GM12872 (cell line): Measurements from ENCODE around the gene PLEKHA1.

ENCODE experiments used
- CTCF ChIP-seq: IDR thresholded peaks from 3 replicates; pipeline ENCODE4 v1.5.1; 2011; ENCODE audit warnings: low read depth, mild to moderate bottlenecking, low read length, moderate library complexity; ENCODE audit not compliant: insufficient read depth

Gene PLEKHA1

GRCh38 chr10:122475591-122476332 lies 101.3 kb downstream of the PLEKHA1 start:
- TF ChIP-seq CTCF = no peak

GRCh38 chr10:122476333-122476695 lies 101.8 kb downstream of the PLEKHA1 start:
- TF ChIP-seq CTCF = no peak

- no peak for TF ChIP-seq CTCF
Observed at GRCh38 chr10:122477436-122477835, 102.9 kb downstream of the PLEKHA1 start.

- TF ChIP-seq CTCF = no peak
Observed at GRCh38 chr10:122478971-122479370, 104.5 kb downstream of the PLEKHA1 start.

- no peak for TF ChIP-seq CTCF
Observed at GRCh38 chr10:122480146-122480833, 105.8 kb downstream of the PLEKHA1 start.

GRCh38 chr10:122481296-122482056 lies 107.0 kb downstream of the PLEKHA1 start:
- no peak for TF ChIP-seq CTCF
